HG03469 (cell line): ENCODE measurements around the gene CSTF2.

Experiments used
- ATAC-seq: cut with Tn5 transposase; IDR thresholded peaks from one replicate; pipeline ENCODE4 v1.9.1; 2021; ENCODE audit warnings: mild to moderate bottlenecking, moderate library complexity, moderate number of reproducible peaks; ENCODE audit not compliant: unreplicated experiment

CSTF2 gene

GRCh38 chrX:100870527-100870926 lies 50.3 kb downstream of the CSTF2 start:
- ATAC-seq, result no peak

DNA sequence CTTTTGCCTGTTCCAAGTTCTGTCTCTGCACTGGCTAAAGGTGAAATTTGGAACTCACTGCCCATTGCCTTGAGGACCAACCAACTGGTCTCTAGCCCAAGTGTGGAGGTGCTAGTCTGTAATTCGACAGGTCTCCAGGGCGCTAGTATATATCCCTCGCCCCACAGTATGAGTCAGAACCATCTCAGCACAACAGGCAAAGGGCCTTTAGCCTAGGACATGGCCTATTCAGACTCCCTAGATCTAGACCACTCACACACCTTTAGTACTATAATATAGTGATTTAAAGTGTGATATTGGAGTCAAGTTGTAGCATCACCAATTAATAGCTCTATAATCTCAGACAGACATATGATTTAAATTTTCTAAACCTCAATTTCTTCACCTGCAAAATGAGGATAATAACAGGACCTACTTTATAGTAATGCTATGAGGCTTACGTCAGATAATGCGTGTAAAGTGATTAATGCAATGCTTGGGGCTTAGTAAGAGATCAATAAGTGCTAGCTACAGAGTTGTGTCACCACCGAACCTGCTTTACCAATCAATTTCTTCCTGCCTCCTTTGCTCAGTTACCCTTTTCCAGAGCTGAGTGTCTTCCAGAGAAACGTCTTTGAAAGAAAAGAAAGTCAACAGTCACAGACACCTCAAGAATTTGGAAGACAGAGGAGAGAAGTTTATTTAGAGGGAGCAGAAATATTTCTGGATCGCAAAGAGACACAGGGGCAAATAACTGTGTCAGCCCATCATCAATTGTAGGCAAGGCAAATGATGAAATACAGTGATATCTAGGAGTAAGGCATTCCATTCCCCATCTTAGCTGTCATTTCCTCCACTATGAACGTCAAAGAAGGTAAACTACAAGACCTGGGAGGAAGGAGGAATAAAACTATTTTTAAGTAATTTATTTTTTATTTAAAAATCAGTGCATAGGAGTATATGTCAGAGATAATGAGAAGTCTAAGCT lies 51.7 kb downstream of the CSTF2 start:
- ATAC-seq, result no peak

- ATAC-seq, result no peak
Measured at GRCh38 chrX:100874325-100874724, 54.1 kb downstream of the CSTF2 start, which contains the start of gene NOX1. TSS of gene NOX1 (minus strand) at chrX:100874359. CDS start at chrX:100874139, 220 bp downstream.

GRCh38 chrX:100880368-100880767 lies 60.2 kb downstream of the CSTF2 start:
- no peak for ATAC-seq

- no peak for ATAC-seq
Measured at GRCh38 chrX:100883654-100884053, 63.5 kb downstream of the CSTF2 start.
